RWPE1 (cell line): ENCODE data around the gene PRIMA1.

Experiments
- CTCF ChIA-PET: fragments of 350-600 bp; sonication (Branson Sonifier 250); formaldehyde crosslinking; extraction: SDS; loops from one replicate; lab custom pipeline; 2021; lab: Yijun Ruan, JAX
- POLR2A ChIA-PET: fragments of 400-600 bp; formaldehyde crosslinking; extraction: SDS; loops from one replicate; lab custom pipeline; 2020; ENCODE audit warnings: antibody characterized with exemption; ENCODE audit not compliant: low non-redundant PET; lab: Yijun Ruan, JAX
- DNase-seq: peaks from one replicate; pipeline ENCODE4 v3.0.0; 2012; ENCODE audit warnings: low spot score
- H3K27ac ChIP-seq: fragments of 450-650 bp; 2 replicates; pipeline ENCODE4 v1.5.1; 2017
- CTCF ChIP-seq: fragments of 450-650 bp; conservative IDR thresholded peaks from 2 replicates; pipeline ENCODE4 v1.5.1; 2017; ENCODE audit warnings: low read depth, mild to moderate bottlenecking

Gene PRIMA1

GRCh38 chr14:93752980-93753561, 35.2 kb downstream of the PRIMA1 start:
- H3K27ac ChIP-seq: no peak overlapping the region
- no peak for TF ChIP-seq CTCF
- ChIA-PET CTCF (no interaction called here), POLR2A (no interaction called here)
- DNase-seq: no peak

GRCh38 chr14:93751946-93752655, 36.2 kb downstream of the PRIMA1 start:
- DNase-seq: no peak
- no peak for TF ChIP-seq CTCF
- ChIA-PET CTCF (interaction anchor here (0.5 kb wide), 1 partner anchor 249 kb away, joined by 3 read pairs; no protein-coding TSS in a partner anchor), POLR2A (no interaction called here)
- H3K27ac ChIP-seq: no peak overlapping the region

GRCh38 chr14:93749076-93749420, 39.2 kb downstream of the PRIMA1 start:
- TF ChIP-seq CTCF: no peak

DNA sequence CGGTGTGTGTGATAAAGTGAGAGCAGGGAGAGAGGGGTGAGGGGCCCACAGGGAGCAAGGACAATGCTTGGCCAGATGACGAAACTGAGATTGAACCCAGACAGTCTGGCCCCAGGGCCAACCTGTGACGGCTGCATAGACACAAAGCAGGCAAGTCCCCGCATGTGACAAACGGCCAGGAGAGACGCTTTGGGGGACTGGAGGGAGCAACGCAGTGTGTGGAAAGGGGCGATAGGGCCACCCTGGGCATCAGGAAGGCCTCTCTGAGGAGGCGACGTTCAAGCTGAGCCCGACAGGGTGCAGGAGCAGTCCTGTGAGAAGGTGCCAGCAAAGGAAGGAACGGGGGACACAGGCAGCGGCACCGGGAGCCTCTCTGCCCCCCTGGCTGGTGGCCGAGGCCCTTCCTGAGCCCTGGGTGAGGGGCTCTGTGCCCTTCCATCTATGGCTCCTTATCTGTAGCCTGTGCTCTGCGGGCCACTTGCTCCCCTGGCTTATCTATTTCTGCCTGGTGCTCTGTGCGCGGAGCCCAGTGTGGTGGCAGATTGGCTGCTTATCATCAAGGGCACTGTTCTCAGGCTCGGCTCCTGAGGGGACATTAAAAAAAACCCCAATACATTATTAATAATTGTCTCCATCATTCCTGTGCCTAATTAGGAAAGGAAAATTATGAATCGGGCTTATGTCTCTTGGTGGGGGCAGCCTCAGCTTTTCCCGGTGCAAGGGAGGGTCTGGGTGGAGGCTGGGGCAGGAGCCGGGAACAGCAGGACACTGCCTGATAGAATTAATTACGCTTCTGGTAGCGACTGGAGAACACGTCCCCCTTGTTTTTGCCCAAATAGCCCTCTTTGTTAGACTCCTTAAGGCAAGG, 39.8 kb downstream of the PRIMA1 start:
- TF ChIP-seq CTCF: no peak
- CTCF ChIA-PET: no interaction called here
- no peak overlapping the region for H3K27ac ChIP-seq
- POLR2A ChIA-PET: no interaction called here
- DNase-seq: no peak

More at GRCh38 chr14:93749076-93749420, 39.2 kb downstream of the PRIMA1 start:
- no peak overlapping the region for H3K27ac ChIP-seq
- CTCF ChIA-PET: interaction anchor here (0.7 kb wide), 1 partner anchor 40 kb away, joined by 3 read pairs; no protein-coding TSS in a partner anchor
- DNase-seq: no peak
- POLR2A ChIA-PET: no interaction called here

- no peak overlapping the region for H3K27ac ChIP-seq
- ChIA-PET POLR2A (no interaction called here), CTCF (no interaction called here)
- no peak for DNase-seq
- TF ChIP-seq CTCF: no peak
These were observed 40.7 kb downstream of the PRIMA1 start for GRCh38 chr14:93747560-93747959.

GRCh38 chr14:93747102-93747501, 41.2 kb downstream of the PRIMA1 start:
- no peak overlapping the region for H3K27ac ChIP-seq
- no peak for TF ChIP-seq CTCF
- ChIA-PET CTCF (no interaction called here), POLR2A (no interaction called here)
- no peak for DNase-seq
